ENCODE measurements around the gene TNRC18. TPM values are rescaled to one million over a fixed set of nuclear protein-coding genes. Genes with fewer than 3 reads are reported as not detected.

TNRC18 gene
- polyA plus RNA-seq, 3 donors: 0.64 to 49.9 (median 0.70) TPM

DNA sequence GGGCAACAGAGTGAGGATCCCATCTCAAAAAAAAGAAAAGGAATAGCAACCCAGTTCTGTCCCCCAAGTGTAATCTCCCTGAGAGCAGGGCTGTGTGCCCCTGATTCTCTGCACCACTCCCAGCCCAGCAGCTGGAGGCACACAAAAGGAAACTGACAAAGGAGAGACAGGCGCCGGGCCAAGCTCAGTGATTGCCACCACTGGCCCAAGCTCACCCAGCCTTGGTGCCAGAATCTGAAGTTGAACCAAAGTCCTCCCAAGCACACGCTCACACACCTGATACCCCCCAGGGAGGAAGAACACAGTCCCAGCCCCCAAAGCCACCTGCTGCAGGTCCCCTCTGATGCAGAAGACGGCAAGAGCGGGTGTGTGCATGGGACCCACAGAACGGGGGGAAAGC lies 50.3 kb downstream of the TNRC18 start:
- Histone ChIP-seq H3K79me2 (ENCODE audit: insufficient read depth, low read length) (peaks cover 98% of the 10 kb centered on the region), H3K4me3 (replicated peaks in 1 of 3; ENCODE audit: low read depth in 2 of 3, low read length in 3 of 3) (no peak overlapping the region), H3K4me2 (replicated peaks; ENCODE audit: extremely low read depth, low read length, poor library complexity, severe bottlenecking) (no peak overlapping the region), H3K27me3 (ENCODE audit: control insufficient read depth in 2 of 2, insufficient read depth in 2 of 2, low read length in 2 of 2) (no peaks in the 10 kb centered on the region), H3K27ac (ENCODE audit: low read depth in 1 of 2, low read length in 2 of 2) (no peak overlapping the region), H2AFZ (ENCODE audit: insufficient read depth, low read depth, low read length, poor library complexity, severe bottlenecking) (no peak overlapping the region), H4K20me1 (ENCODE audit: insufficient read depth, low read length) (peaks cover 98% of the 10 kb centered on the region), H3K4me1 (ENCODE audit: control insufficient read depth in 1 of 2, insufficient read depth in 2 of 2, low read length in 2 of 2) (no peaks in the 10 kb centered on the region), H3K9ac (ENCODE audit: insufficient read depth, low read length, poor library complexity, severe bottlenecking) (no peak overlapping the region), H3K9me3 (replicated peaks in 1 of 2; ENCODE audit: control insufficient read depth in 1 of 2, insufficient read depth in 1 of 2, low read length in 2 of 2) (no peaks in the 10 kb centered on the region), H3K36me3 (replicated peaks in 1 of 2; ENCODE audit: control insufficient read depth in 1 of 2, insufficient read depth in 2 of 2, low read length in 2 of 2) (peaks cover 89 to 97% of the 10 kb centered on the region in 2 donors)
- Mint-ChIP-seq H3K4me3 (no peak overlapping the region), H3K36me3 (peaks cover 51 to 90% of the 10 kb centered on the region in 2 donors), H3K27ac (no peak overlapping the region), H3K4me1 (no peaks in the 10 kb centered on the region), H3K27me3 (ENCODE audit: low read depth in 3 of 3) (peaks cover 0 to 2% (median 0%) of the 10 kb centered on the region in 3 donors), H3K9me3 (no peaks in the 10 kb centered on the region)
- no peak for DNase-seq
- intact Hi-C loops (cut with micrococcal nuclease): no loop called here
- TF ChIP-seq, protein P1, sequence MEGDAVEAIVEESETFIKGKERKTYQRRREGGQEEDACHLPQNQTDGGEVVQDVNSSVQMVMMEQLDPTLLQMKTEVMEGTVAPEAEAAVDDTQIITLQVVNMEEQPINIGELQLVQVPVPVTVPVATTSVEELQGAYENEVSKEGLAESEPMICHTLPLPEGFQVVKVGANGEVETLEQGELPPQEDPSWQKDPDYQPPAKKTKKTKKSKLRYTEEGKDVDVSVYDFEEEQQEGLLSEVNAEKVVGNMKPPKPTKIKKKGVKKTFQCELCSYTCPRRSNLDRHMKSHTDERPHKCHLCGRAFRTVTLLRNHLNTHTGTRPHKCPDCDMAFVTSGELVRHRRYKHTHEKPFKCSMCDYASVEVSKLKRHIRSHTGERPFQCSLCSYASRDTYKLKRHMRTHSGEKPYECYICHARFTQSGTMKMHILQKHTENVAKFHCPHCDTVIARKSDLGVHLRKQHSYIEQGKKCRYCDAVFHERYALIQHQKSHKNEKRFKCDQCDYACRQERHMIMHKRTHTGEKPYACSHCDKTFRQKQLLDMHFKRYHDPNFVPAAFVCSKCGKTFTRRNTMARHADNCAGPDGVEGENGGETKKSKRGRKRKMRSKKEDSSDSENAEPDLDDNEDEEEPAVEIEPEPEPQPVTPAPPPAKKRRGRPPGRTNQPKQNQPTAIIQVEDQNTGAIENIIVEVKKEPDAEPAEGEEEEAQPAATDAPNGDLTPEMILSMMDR (IDR thresholded peaks at IDR 0.05): no peak
- WGBS (ENCODE audit: insufficient coverage): 88% methylated on average over 6 of the region's 6 CpGs

DNA sequence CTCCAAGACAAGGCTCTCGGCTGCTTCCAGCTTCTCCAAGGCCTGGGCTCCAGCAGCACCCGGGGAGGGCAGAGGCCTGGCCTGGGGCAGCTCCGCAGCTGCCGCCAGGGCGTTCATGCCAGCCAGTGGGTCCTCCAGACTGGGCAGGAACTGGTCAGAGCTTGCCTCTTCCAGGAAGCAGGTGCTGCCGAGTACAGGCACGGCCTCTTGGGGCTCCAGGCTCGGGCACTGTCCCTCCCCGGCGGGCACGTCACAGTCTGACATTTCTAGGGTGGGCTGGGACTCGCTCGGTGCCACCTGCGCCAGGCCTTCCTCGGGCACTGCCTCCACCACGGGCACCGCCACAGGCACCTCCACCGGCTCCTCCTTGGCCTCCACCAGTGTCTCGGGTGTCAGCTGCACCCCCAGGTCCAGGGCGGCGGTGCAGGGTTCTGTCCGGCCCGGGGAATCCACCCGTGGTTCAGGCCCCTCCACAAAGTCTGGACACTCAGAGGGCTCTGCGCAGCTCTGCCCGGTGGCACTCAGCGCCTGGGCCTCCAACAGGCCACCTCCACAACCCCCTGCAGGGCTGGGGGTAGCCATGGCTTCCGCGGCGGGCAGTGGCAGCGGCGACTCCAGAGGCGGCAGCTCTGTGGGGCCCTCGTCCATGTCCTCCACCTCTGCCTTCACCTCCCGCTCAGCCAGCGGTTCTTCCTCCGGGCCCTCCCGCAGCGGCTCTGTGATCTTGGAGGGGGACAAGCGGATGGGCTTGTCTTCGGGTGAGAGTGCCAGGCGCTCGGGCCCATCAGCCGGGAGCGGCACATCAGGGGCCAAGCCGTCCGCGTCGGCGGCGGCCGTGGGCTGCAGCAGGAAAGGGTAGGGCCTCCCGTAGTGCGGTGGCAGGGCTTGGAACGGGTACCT lies 52.9 kb downstream of the TNRC18 start:
- H3K9me3 Mint-ChIP-seq: no peaks in the 10 kb centered on the region
- H2AFZ ChIP-seq (ENCODE audit: insufficient read depth, low read depth, low read length, poor library complexity, severe bottlenecking): no peak overlapping the region
- peaks cover 98% of the 10 kb centered on the region for H4K20me1 ChIP-seq (ENCODE audit: insufficient read depth, low read length)
- H3K4me3 ChIP-seq (replicated peaks in 1 of 3; ENCODE audit: low read depth in 2 of 3, low read length in 3 of 3): no peak overlapping the region
- no peaks in the 10 kb centered on the region for H3K9me3 ChIP-seq (replicated peaks in 1 of 2; ENCODE audit: control insufficient read depth in 1 of 2, insufficient read depth in 1 of 2, low read length in 2 of 2)
- peak overlapping the region in 1 of 2 donors; percentile 7 for H3K27ac ChIP-seq (ENCODE audit: low read depth in 1 of 2, low read length in 2 of 2)
- no peak overlapping the region for H3K9ac ChIP-seq (ENCODE audit: insufficient read depth, low read length, poor library complexity, severe bottlenecking)
- H3K79me2 ChIP-seq (ENCODE audit: insufficient read depth, low read length): peaks cover 99% of the 10 kb centered on the region
- no peaks in the 10 kb centered on the region for H3K4me1 ChIP-seq (ENCODE audit: control insufficient read depth in 1 of 2, insufficient read depth in 2 of 2, low read length in 2 of 2)
- WGBS (ENCODE audit: insufficient coverage): 94% methylated on average over 46 of the region's 55 CpGs
- H3K27ac Mint-ChIP-seq: peak overlapping the region in 1 of 7 donors; percentile 61
- peaks cover 51 to 90% of the 10 kb centered on the region in 2 donors for H3K36me3 Mint-ChIP-seq
- TF ChIP-seq, protein P1 (IDR thresholded peaks at IDR 0.05): no peak
- no peak overlapping the region for H3K4me3 Mint-ChIP-seq
- H3K27me3 Mint-ChIP-seq (ENCODE audit: low read depth in 3 of 3): peaks cover 0 to 3% (median 0%) of the 10 kb centered on the region in 3 donors
- no peak overlapping the region for H3K4me2 ChIP-seq (replicated peaks; ENCODE audit: extremely low read depth, low read length, poor library complexity, severe bottlenecking)
- no peak for DNase-seq
- intact Hi-C loops (cut with micrococcal nuclease): no loop called here
- peaks cover 4% of the 10 kb centered on the region for H3K4me1 Mint-ChIP-seq
- H3K36me3 ChIP-seq (replicated peaks in 1 of 2; ENCODE audit: control insufficient read depth in 1 of 2, insufficient read depth in 2 of 2, low read length in 2 of 2): peaks cover 70 to 93% of the 10 kb centered on the region in 2 donors
- no peaks in the 10 kb centered on the region for H3K27me3 ChIP-seq (ENCODE audit: control insufficient read depth in 2 of 2, insufficient read depth in 2 of 2, low read length in 2 of 2)

Data from CD14-positive monocyte (primary cell).